H1 (cell line): Measurements from ENCODE around the gene ECSIT. TPM values are rescaled to one million over a fixed set of nuclear protein-coding genes. Genes with fewer than 3 reads are reported as not detected.

Source experiments
- ASH2L ChIP-seq: fragments of 200-600, 300-600 bp; sonication (generic); IDR thresholded peaks from one replicate; pipeline ENCODE4 v1.7.1; 2017; ENCODE audit warnings: low read length
- BACH1 ChIP-seq: IDR thresholded peaks from 2 replicates; pipeline ENCODE4 v1.6.1; 2012; ENCODE audit warnings: low read length, improper control_type of control experiment
- BRCA1 ChIP-seq: IDR thresholded peaks from 2 replicates; pipeline ENCODE4 v1.6.1; 2012; ENCODE audit warnings: low read depth, low read length, improper control_type of control experiment
- NANOG ChIP-seq: IDR thresholded peaks from 2 replicates; pipeline ENCODE4 v1.6.1; 2011; ENCODE audit warnings: low read length, low read depth, mild to moderate bottlenecking, inconsistent platforms; ENCODE audit not compliant: insufficient read depth, poor library complexity, severe bottlenecking
- RAD21 ChIP-seq, 2 experiments: IDR thresholded peaks in 1 of 2; conservative IDR thresholded peaks in 1 of 2; 2 replicates each; pipeline ENCODE4 v1.6.1; 2011; ENCODE audit warnings: low read depth in 2 of 2, low read length in 2 of 2, improper control_type of control experiment in 1 of 2, inconsistent platforms in 1 of 2, mild to moderate bottlenecking in 1 of 2, moderate library complexity in 1 of 2
- SP2 ChIP-seq: IDR thresholded peaks from 2 replicates; pipeline ENCODE4 v1.6.1; 2012; ENCODE audit warnings: mild to moderate bottlenecking, low read length, inconsistent platforms
- TAF7 ChIP-seq: optimal IDR thresholded peaks from 2 replicates; pipeline ENCODE3; 2011; ENCODE audit warnings: low read depth, mild to moderate bottlenecking, inconsistent platforms, low read length, moderate library complexity, borderline replicate concordance
- polyA plus RNA-seq, 7 experiments: library from polyadenylated mRNA; depleted of rRNA in 3 of 7; stranded (reverse) in 5 of 7; unstranded in 2 of 7; fragments of >200 nt in 5 of 7; fragments of 200-250 nt in 2 of 7; gene quantifications; 1 replicate in 5 of 7; 2 replicates in 1 of 7; 4 replicates in 1 of 7; pipeline versions ENCODE4 v1.2.1 to v1.2.3, GENCODE V29; 2011 to 2013; ENCODE audit warnings: missing spikeins in 2 of 7, mixed read lengths in 2 of 7
- total RNA-seq: library from RNA; stranded (reverse); fragmentation: NEBNext Ultra II Directional; extraction: Animal tissue kit (Norgen Biotek cat#: 25700); gene quantifications from 2 replicates; pipeline ENCODE4 v1.2.1, GENCODE V29; 2021
- TF ChIP-seq, protein P1 (sequence below): fragments of 300-600 bp; sonication (generic); IDR thresholded peaks from 2 replicates; pipeline ENCODE4 v1.7.1; 2012; ENCODE audit warnings: low read length, moderate library complexity, mild to moderate bottlenecking, inconsistent platforms; ENCODE audit not compliant: insufficient replicate concordance
- TF ChIP-seq, protein P2 (sequence below): IDR thresholded peaks from 2 replicates; pipeline ENCODE4 v1.6.1; 2012; ENCODE audit warnings: low read length, inconsistent platforms

The ECSIT gene
- total and polyA plus RNA-seq, 2 of the 8 experiments (the other 6 are each of a cell fraction or from before 2014, with no cell fraction given), result 55.7 to 74.1 TPM

DNA sequence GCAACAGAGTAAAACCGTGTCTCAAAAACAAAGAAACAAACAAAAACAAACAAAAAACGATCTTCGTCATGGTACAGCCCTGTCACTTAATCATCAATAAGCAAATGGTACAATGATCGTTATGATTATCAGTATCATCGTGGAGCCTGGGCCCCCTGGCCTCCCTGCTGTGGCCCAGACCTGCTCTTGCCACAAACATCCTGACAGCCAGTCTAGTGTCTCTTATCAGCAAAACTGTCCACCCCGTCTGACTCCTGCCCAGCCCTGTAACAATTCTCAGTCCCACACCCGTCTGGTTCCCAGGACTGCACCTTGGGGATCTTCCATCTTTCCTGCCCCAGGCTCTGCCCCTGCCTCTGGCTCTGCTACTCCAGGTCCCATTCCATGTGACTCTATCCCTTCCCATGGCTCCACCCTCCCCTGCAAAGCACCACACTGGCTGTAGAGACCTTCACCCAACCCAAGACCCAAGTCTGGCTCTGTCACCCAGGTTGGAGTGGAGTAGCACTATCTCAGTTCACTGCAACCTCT lies 29.0 kb downstream of the ECSIT start (continued):
- TF ChIP-seq, protein P1, sequence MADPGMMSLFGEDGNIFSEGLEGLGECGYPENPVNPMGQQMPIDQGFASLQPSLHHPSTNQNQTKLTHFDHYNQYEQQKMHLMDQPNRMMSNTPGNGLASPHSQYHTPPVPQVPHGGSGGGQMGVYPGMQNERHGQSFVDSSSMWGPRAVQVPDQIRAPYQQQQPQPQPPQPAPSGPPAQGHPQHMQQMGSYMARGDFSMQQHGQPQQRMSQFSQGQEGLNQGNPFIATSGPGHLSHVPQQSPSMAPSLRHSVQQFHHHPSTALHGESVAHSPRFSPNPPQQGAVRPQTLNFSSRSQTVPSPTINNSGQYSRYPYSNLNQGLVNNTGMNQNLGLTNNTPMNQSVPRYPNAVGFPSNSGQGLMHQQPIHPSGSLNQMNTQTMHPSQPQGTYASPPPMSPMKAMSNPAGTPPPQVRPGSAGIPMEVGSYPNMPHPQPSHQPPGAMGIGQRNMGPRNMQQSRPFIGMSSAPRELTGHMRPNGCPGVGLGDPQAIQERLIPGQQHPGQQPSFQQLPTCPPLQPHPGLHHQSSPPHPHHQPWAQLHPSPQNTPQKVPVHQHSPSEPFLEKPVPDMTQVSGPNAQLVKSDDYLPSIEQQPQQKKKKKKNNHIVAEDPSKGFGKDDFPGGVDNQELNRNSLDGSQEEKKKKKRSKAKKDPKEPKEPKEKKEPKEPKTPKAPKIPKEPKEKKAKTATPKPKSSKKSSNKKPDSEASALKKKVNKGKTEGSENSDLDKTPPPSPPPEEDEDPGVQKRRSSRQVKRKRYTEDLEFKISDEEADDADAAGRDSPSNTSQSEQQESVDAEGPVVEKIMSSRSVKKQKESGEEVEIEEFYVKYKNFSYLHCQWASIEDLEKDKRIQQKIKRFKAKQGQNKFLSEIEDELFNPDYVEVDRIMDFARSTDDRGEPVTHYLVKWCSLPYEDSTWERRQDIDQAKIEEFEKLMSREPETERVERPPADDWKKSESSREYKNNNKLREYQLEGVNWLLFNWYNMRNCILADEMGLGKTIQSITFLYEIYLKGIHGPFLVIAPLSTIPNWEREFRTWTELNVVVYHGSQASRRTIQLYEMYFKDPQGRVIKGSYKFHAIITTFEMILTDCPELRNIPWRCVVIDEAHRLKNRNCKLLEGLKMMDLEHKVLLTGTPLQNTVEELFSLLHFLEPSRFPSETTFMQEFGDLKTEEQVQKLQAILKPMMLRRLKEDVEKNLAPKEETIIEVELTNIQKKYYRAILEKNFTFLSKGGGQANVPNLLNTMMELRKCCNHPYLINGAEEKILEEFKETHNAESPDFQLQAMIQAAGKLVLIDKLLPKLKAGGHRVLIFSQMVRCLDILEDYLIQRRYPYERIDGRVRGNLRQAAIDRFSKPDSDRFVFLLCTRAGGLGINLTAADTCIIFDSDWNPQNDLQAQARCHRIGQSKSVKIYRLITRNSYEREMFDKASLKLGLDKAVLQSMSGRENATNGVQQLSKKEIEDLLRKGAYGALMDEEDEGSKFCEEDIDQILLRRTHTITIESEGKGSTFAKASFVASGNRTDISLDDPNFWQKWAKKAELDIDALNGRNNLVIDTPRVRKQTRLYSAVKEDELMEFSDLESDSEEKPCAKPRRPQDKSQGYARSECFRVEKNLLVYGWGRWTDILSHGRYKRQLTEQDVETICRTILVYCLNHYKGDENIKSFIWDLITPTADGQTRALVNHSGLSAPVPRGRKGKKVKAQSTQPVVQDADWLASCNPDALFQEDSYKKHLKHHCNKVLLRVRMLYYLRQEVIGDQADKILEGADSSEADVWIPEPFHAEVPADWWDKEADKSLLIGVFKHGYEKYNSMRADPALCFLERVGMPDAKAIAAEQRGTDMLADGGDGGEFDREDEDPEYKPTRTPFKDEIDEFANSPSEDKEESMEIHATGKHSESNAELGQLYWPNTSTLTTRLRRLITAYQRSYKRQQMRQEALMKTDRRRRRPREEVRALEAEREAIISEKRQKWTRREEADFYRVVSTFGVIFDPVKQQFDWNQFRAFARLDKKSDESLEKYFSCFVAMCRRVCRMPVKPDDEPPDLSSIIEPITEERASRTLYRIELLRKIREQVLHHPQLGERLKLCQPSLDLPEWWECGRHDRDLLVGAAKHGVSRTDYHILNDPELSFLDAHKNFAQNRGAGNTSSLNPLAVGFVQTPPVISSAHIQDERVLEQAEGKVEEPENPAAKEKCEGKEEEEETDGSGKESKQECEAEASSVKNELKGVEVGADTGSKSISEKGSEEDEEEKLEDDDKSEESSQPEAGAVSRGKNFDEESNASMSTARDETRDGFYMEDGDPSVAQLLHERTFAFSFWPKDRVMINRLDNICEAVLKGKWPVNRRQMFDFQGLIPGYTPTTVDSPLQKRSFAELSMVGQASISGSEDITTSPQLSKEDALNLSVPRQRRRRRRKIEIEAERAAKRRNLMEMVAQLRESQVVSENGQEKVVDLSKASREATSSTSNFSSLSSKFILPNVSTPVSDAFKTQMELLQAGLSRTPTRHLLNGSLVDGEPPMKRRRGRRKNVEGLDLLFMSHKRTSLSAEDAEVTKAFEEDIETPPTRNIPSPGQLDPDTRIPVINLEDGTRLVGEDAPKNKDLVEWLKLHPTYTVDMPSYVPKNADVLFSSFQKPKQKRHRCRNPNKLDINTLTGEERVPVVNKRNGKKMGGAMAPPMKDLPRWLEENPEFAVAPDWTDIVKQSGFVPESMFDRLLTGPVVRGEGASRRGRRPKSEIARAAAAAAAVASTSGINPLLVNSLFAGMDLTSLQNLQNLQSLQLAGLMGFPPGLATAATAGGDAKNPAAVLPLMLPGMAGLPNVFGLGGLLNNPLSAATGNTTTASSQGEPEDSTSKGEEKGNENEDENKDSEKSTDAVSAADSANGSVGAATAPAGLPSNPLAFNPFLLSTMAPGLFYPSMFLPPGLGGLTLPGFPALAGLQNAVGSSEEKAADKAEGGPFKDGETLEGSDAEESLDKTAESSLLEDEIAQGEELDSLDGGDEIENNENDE, result no peak
- no peak for TF ChIP-seq ASH2L
- TF ChIP-seq SP2, result no peak
- TF ChIP-seq, protein P2, sequence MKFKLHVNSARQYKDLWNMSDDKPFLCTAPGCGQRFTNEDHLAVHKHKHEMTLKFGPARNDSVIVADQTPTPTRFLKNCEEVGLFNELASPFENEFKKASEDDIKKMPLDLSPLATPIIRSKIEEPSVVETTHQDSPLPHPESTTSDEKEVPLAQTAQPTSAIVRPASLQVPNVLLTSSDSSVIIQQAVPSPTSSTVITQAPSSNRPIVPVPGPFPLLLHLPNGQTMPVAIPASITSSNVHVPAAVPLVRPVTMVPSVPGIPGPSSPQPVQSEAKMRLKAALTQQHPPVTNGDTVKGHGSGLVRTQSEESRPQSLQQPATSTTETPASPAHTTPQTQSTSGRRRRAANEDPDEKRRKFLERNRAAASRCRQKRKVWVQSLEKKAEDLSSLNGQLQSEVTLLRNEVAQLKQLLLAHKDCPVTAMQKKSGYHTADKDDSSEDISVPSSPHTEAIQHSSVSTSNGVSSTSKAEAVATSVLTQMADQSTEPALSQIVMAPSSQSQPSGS, result no peak
- no peak for TF ChIP-seq RAD21 (IDR thresholded peaks at IDR 0.05 in 1 of 2, conservative IDR thresholded peaks at IDR 0.05 in 1 of 2; ENCODE audit: low read depth in 2 of 2, low read length in 2 of 2)
- TF ChIP-seq TAF7, result no peak
- TF ChIP-seq NANOG, result no peak
- TF ChIP-seq BRCA1, result no peak
- TF ChIP-seq BACH1, result no peak
